Small intestine (tissue), 7 donors: Measurements from ENCODE around the gene SLC39A9. TPM values are rescaled to one million over a fixed set of nuclear protein-coding genes. Genes with fewer than 3 reads are reported as not detected.

ENCODE experiments used
- DNase-seq, 2 donors: peaks; one replicate each; pipeline versions ENCODE4 v3.0.0 to v3.0.0-alpha.2; 2013
- FAIRE-seq: peaks from 2 replicates; lab custom pipeline; 2012; peaks lifted over from hg19 to GRCh38; lab: Jason Lieb, UNC
- H3K27ac ChIP-seq, 3 donors: one replicate each; pipeline ENCODE4 v1.5.1; 2013; ENCODE audit warnings: low read length in 2 of 3, mild to moderate bottlenecking in 2 of 3, control low read depth in 1 of 3, inconsistent platforms in 1 of 3, low read depth in 1 of 3, moderate library complexity in 1 of 3
- H3K27me3 ChIP-seq, 3 donors: one replicate each; pipeline ENCODE4 v1.6.1; 2013; ENCODE audit warnings: low read length in 3 of 3, inconsistent platforms in 1 of 3; ENCODE audit not compliant: control insufficient read depth in 3 of 3, insufficient read depth in 3 of 3
- H3K36me3 ChIP-seq, 3 donors: one replicate each; pipeline ENCODE4 v1.6.1; 2013; ENCODE audit warnings: low read length in 3 of 3, inconsistent platforms in 1 of 3, low read depth in 1 of 3, mild to moderate bottlenecking in 1 of 3, moderate library complexity in 1 of 3; ENCODE audit not compliant: control insufficient read depth in 3 of 3, insufficient read depth in 2 of 3
- H3K4me1 ChIP-seq, 3 donors: one replicate each; pipeline ENCODE4 v1.6.1; 2013; ENCODE audit warnings: low read length in 2 of 3, inconsistent platforms in 1 of 3, low read depth in 1 of 3, mild to moderate bottlenecking in 1 of 3, moderate library complexity in 1 of 3; ENCODE audit not compliant: control insufficient read depth in 3 of 3, insufficient read depth in 2 of 3
- H3K4me3 ChIP-seq, 3 donors: one replicate each; pipeline ENCODE4 v1.5.1; 2013; ENCODE audit warnings: low read length in 3 of 3, control low read depth in 1 of 3, inconsistent platforms in 1 of 3, low read depth in 1 of 3, mild to moderate bottlenecking in 1 of 3, moderate library complexity in 1 of 3
- H3K9me3 ChIP-seq, 2 donors: one replicate each; pipeline ENCODE4 v1.6.1; 2013; ENCODE audit warnings: low read depth in 1 of 2, low read length in 1 of 2; ENCODE audit not compliant: control insufficient read depth in 2 of 2, insufficient read depth in 1 of 2
- WGBS, 3 donors: extraction: QIAGEN DNeasy Blood & Tissue Kit; methylation state at CpG; one replicate each; pipeline ENCODE4 v1.1.7; 2013; 5-methylcytosine and 5-hydroxymethylcytosine counted together
- polyA plus RNA-seq, 4 donors: library from polyadenylated mRNA; stranded (reverse) in 3 of 4; unstranded in 1 of 4; fragments of 200-250 nt in 3 of 4; fragments of 120-200 nt in 1 of 4; gene quantifications; one replicate each; pipeline versions ENCODE4 v1.2.1 to v1.2.3, GENCODE V29; 2013
- donor health status: healthy with polysubstance abuse.
- donor health status: control.
- donor health status: control.
- donor health status: Bipolar disorder and iron deficiency.
- donor health status: healthy.

Gene SLC39A9
- polyA plus RNA-seq, 4 donors = 25.1 to 73.4 (median 31.6) TPM

DNA sequence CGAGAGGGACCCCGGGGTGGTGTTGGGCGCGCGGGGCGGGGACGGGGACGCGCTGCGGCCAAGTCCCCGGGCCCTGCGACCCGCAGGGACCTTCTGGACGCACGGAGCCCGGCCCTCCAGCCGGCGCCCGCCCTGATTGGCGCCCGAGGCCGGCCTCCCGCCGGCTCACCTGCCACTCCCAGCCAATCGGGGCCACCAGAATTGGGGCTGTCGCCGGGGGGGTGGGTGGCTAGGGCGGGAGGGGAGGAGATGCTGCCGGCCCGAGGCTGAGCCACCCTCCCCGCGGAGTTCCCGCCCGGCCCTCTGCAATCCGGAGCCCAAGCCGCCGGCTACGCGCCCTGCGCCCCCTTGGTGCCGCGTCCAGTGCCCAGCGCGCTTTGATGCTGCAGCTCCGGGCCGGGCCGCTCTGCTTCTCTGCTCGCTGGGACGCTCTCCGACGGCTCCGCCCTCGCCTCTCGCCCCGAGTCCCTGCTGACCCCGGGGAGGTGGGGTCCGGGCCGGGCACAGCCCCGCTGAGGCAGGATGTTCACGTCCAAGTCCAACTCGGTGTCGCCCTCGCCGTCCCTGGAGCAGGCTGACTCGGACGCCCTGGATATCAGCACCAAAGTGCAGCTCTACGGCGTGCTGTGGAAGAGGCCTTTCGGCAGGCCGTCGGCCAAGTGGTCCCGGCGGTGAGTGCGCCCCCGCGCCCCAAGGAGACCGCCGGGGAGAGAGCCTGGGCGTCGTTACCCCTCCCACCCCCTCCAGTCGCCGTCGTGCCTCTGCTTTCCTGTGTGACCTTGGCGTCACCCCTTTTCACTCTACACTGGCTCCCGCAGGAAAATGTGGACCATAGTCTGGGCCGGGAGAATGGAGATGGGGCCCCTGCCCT, 86.2 kb downstream of the SLC39A9 start, which contains the start of gene PLEKHD1:
PLEKHD1 (plus strand) TSS at position 285 of the 871 bp plus-strand sequence; CDS start at position 523, 238 bp downstream.
- DNase-seq (peak in 1 of 2 donors; percentile 17), FAIRE-seq (no peak)
- H3K27ac ChIP-seq = no peak within 1 kb of the TSS
- H3K9me3 ChIP-seq = no peaks in the 10 kb centered on the region
- H3K36me3 ChIP-seq = no peaks in the 10 kb centered on the region
- H3K27me3 ChIP-seq = peaks cover 5 to 62% (median 16%) of the 10 kb centered on the region in 3 donors
- WGBS, 3 donors = 1 to 3% (median 1%) methylated on average over 47 to 86 of the region's 86 CpGs
- H3K4me1 ChIP-seq = no peaks in the 10 kb centered on the region
- peak within 1 kb of the TSS in 2 of 3 donors; percentile 3 to 35 for H3K4me3 ChIP-seq

GRCh38 chr14:69485315-69485660, 86.8 kb downstream of the SLC39A9 start:
- peaks cover 5 to 63% (median 16%) of the 10 kb centered on the region in 3 donors for H3K27me3 ChIP-seq

DNA sequence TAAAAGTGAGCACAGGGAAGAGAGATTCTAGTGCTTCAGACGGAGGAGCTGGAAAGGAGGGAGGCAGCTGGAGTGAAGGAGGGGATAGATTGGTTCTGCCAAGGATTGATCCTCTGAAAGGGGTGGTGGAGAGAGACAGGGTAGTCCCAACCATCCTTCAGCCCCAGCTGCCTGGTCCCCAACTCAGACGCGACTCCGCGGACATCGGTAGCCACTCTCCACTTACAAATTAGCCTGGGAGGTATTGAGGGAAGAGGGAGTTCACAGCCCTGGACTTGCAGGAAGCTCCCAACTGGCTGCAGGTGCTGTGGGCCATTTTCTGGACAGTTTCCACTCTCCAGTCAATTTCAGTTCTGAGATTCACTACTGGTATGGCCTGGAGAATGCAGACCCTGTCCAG, 87.2 kb downstream of the SLC39A9 start:
- DNase-seq = no peak
- Histone ChIP-seq H3K36me3 (no peaks in the 10 kb centered on the region), H3K4me1 (no peaks in the 10 kb centered on the region), H3K4me3 (no peak overlapping the region), H3K27me3 (peaks cover 5 to 63% (median 16%) of the 10 kb centered on the region in 3 donors), H3K9me3 (no peaks in the 10 kb centered on the region), H3K27ac (no peak overlapping the region)
- no peak for FAIRE-seq
- WGBS, 3 donors = 80 to 94% (median 85%) methylated on average over 6 of the region's 6 CpGs

More at GRCh38 chr14:69485315-69485660, 86.8 kb downstream of the SLC39A9 start:
- FAIRE-seq (no peak), DNase-seq (no peak)
- Histone ChIP-seq H3K27ac (no peak overlapping the region), H3K4me1 (no peaks in the 10 kb centered on the region), H3K9me3 (no peaks in the 10 kb centered on the region), H3K36me3 (no peaks in the 10 kb centered on the region), H3K4me3 (no peak overlapping the region)
- WGBS, 3 donors = 63 to 66% (median 64%) methylated on average over 11 of the region's 11 CpGs

DNA sequence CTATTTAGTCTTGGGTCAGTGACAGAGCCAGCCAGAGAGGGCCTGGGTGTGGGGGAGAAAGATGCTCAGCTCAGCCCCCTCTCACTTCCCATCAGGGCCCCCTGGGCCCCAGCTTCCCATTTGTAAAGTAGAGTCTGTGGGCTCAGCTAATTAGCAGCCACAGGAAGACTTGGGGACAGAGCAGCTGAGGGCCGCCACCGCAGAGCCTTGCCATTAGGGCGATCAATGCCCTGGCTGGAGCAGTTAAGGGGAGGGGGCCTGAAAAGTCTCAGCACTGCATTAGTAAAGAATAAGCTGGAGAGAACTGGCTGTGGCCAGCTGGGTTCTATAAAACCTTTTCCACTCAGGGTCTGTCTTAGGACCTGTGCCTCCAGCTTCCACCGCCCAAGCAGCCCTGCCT, 88.7 kb downstream of the SLC39A9 start:
- Histone ChIP-seq H3K27ac (no peak overlapping the region), H3K4me1 (no peaks in the 10 kb centered on the region), H3K36me3 (no peaks in the 10 kb centered on the region), H3K4me3 (no peak overlapping the region), H3K9me3 (no peaks in the 10 kb centered on the region), H3K27me3 (peaks cover 5 to 62% (median 16%) of the 10 kb centered on the region in 3 donors)
- FAIRE-seq (no peak), DNase-seq (no peak)
- WGBS, 3 donors = 88 to 96% (median 89%) methylated on average over 4 of the region's 4 CpGs

DNA sequence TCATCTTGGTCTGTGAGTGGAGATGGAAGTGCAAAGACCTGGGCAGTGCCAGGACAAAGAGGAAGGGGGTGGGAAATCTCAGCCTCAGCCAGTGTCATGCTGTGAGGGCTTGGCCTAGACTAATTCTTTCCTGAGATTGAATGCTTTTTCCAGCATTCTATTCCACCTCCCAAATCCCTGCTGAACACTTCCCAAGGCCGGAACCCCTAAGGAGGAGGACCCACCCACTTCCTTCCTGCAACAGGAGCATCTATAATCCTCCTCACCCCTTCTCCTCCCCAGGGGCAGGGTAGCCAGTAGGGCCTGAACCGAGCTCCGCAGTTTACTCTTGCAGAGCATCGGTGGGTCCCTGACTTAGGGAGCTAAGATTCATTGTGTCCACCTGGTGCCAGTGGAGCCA, 89.3 kb downstream of the SLC39A9 start:
- Histone ChIP-seq H3K4me3 (no peak overlapping the region), H3K9me3 (no peaks in the 10 kb centered on the region), H3K27ac (no peak overlapping the region), H3K27me3 (peaks cover 5 to 62% (median 16%) of the 10 kb centered on the region in 3 donors), H3K36me3 (no peaks in the 10 kb centered on the region), H3K4me1 (no peaks in the 10 kb centered on the region)
- FAIRE-seq = no peak
- 75 to 86% (median 82%) methylated on average over 4 of the region's 4 CpGs for WGBS, 3 donors
- no peak for DNase-seq

- Histone ChIP-seq H3K27ac (no peak overlapping the region), H3K27me3 (peaks cover 5 to 47% (median 10%) of the 10 kb centered on the region in 3 donors), H3K4me1 (no peaks in the 10 kb centered on the region), H3K36me3 (no peaks in the 10 kb centered on the region), H3K4me3 (no peak overlapping the region), H3K9me3 (no peaks in the 10 kb centered on the region)
- no peak for DNase-seq
- FAIRE-seq = no peak
Measured at GRCh38 chr14:69489495-69489894, 91.0 kb downstream of the SLC39A9 start.

GRCh38 chr14:69490219-69490918, 91.9 kb downstream of the SLC39A9 start:
- Histone ChIP-seq H3K9me3 (no peaks in the 10 kb centered on the region), H3K4me1 (no peaks in the 10 kb centered on the region), H3K27ac (no peak overlapping the region), H3K36me3 (no peaks in the 10 kb centered on the region), H3K27me3 (peaks cover 0 to 39% (median 4%) of the 10 kb centered on the region in 3 donors), H3K4me3 (no peak overlapping the region)
- FAIRE-seq (no peak), DNase-seq (no peak)
- WGBS, 3 donors = 77 to 82% (median 80%) methylated on average over 7 of the region's 7 CpGs

- peaks cover 0 to 30% (median 4%) of the 10 kb centered on the region in 3 donors for H3K27me3 ChIP-seq
- no peak overlapping the region for H3K4me3 ChIP-seq
- FAIRE-seq (no peak), DNase-seq (no peak)
- 64 to 81% (median 76%) methylated on average over 3 of the region's 3 CpGs for WGBS, 3 donors
- H3K27ac ChIP-seq = no peak overlapping the region
- H3K4me1 ChIP-seq = no peaks in the 10 kb centered on the region
- no peaks in the 10 kb centered on the region for H3K36me3 ChIP-seq
- H3K9me3 ChIP-seq = no peaks in the 10 kb centered on the region
Measured at GRCh38 chr14:69491193-69491592, 92.7 kb downstream of the SLC39A9 start.
